Neutrophil (primary cell): Measurements from ENCODE around the gene CDC42EP3.

ENCODE experiments used
- H3K27ac ChIP-seq: fragments of 200-600 bp; sonication (generic); 2 replicates; pipeline ENCODE4 v1.5.1; 2016; ENCODE audit warnings: mild to moderate bottlenecking, moderate library complexity
- H3K27me3 ChIP-seq: fragments of 200-600 bp; sonication (generic); 2 replicates; pipeline ENCODE4 v1.6.0; 2016; ENCODE audit warnings: mild to moderate bottlenecking
- H3K36me3 ChIP-seq: fragments of 200-600 bp; sonication (generic); 2 replicates; pipeline ENCODE4 v1.5.1; 2017
- H3K4me1 ChIP-seq, 2 experiments: fragments of 200-600 bp in 1 of 2; sonication (generic) in 1 of 2; 1 replicate in 1 of 2; 2 replicates in 1 of 2; pipeline versions ENCODE4 v1.5.1 to v1.6.1; 2013 to 2016; ENCODE audit warnings: low read depth in 1 of 2, low read length in 1 of 2, mild to moderate bottlenecking in 1 of 2, moderate library complexity in 1 of 2; ENCODE audit not compliant: control insufficient read depth in 1 of 2, insufficient read depth in 1 of 2
- H3K4me3 ChIP-seq, 2 experiments: fragments of 200-600 bp in 1 of 2; sonication (generic) in 1 of 2; 1 replicate in 1 of 2; 2 replicates in 1 of 2; pipeline ENCODE4 v1.5.1; 2013 to 2016; ENCODE audit warnings: low read depth in 1 of 2, low read length in 1 of 2, mild to moderate bottlenecking in 1 of 2, moderate library complexity in 1 of 2
- H3K9me3 ChIP-seq: fragments of 200-600 bp; sonication (generic); 2 replicates; pipeline ENCODE4 v1.5.1; 2016
- CTCF ChIP-seq: fragments of 200-600 bp; sonication (generic); IDR thresholded peaks from 2 replicates; pipeline ENCODE4 v1.5.1; 2016; ENCODE audit warnings: antibody characterized with exemption

CDC42EP3 gene

DNA sequence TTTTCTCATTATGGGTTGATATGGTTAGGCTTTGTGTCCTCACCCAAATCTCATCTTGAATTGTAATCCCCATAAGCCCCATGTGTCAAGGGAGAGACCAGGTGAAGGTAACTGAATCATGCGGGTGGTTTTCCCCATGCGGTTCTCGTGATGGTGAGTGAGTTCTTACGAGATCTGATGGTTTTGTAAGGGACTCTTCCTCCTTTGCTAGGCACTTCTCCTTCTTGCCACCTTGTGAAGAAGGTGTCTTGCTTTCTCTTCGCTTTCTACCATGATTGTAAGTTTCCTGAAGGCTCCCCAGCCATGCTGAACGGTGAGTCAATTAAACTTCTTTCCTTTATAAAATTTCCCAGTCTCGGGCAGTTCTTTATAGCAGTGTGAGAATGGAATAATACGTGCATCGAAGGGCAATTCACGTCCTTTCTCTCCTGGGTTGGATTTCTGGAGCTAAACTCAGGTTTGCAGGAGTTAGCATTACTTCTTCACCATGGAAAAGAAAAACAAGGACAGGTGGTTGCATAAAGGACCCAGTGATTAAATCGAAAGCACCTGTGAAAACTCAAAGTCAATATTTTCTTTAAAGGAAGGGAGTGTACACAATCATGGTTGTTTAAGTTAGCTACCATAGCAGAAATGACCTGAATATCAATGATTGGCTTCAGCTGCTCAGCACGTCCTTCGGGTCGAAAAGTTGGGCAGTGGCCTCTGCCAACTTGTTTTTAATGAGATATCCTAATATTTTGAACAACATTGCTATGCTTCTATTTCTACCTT lies 54.1 kb downstream of the CDC42EP3 start:
- Histone ChIP-seq H3K4me1 (peaks cover 62 to 66% of the 10 kb centered on the region in 2 experiments), H3K27ac (peak overlapping the region; percentile 98), H3K9me3 (no peaks in the 10 kb centered on the region), H3K4me3 (peak overlapping the region; percentile 68), H3K27me3 (no peaks in the 10 kb centered on the region), H3K36me3 (no peaks in the 10 kb centered on the region)
- TF ChIP-seq CTCF: peak; percentile 45

GRCh38 chr2:37616677-37617005 lies 54.8 kb downstream of the CDC42EP3 start:
- peak overlapping the region; percentile 98 for H3K27ac ChIP-seq
- H3K36me3 ChIP-seq: no peaks in the 10 kb centered on the region
- TF ChIP-seq CTCF: no peak
- peak overlapping the region; percentile 68 for H3K4me3 ChIP-seq
- H3K4me1 ChIP-seq: peaks cover 56 to 59% of the 10 kb centered on the region in 2 experiments
- no peaks in the 10 kb centered on the region for H3K9me3 ChIP-seq
- H3K27me3 ChIP-seq: no peaks in the 10 kb centered on the region

DNA sequence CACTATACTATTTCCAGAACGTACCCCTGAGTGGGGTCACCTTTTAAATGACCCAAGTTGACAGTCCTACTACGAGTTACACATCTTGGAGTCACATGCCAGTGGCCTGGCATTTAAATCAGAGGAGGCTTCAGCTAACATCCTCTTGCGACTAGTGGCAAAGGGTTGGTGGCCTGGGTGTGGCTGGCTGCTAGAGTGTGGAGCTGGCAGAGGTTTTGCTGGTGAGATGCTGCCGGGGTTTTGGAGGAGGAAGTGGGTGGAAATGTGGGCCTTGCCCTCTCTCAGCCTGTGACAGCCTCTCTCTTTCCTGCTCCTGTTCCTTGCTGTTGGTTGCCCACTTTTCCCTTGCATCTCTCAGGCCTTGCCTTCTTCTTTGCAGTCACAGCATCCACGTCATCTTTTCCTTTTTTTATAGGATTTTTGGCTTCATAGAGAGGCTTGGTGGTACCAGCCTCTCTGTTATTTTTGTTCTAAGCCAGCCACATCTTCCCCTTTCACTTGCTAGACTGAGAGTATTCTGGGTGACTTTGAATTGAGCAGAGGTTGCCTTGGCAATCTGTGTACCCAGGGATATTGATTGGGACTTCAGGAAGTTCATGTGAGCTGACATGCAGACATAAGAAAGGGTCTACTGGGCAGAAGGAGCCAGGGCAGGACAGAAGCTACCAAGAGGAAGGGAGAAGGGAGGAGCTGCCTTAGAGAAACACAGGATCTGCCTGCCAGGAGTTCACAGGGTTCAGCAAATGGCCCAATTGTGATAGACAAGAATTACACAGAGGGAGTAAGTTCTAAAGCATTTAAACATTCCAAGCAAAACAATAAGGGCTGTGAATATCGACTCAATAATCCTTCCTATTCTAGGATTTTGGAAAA lies 55.4 kb downstream of the CDC42EP3 start:
- TF ChIP-seq CTCF: no peak
- peak overlapping the region; percentile 98 for H3K27ac ChIP-seq

GRCh38 chr2:37614061-37614738 lies 57.2 kb downstream of the CDC42EP3 start:
- Histone ChIP-seq H3K4me3 (no peak overlapping the region), H3K27me3 (no peaks in the 10 kb centered on the region), H3K9me3 (no peaks in the 10 kb centered on the region), H3K36me3 (no peaks in the 10 kb centered on the region), H3K4me1 (peaks cover 45 to 50% of the 10 kb centered on the region in 2 experiments), H3K27ac (peak overlapping the region; percentile 98)
- TF ChIP-seq CTCF: no peak

More for the DNA sequence above, 55.4 kb downstream of the CDC42EP3 start:
- Histone ChIP-seq H3K9me3 (no peaks in the 10 kb centered on the region), H3K27me3 (no peaks in the 10 kb centered on the region), H3K4me3 (peak overlapping the region; percentile 68), H3K36me3 (no peaks in the 10 kb centered on the region), H3K4me1 (peaks cover 50 to 54% of the 10 kb centered on the region in 2 experiments)

GRCh38 chr2:37612382-37612781 lies 59.1 kb downstream of the CDC42EP3 start:
- peaks cover 29 to 32% of the 10 kb centered on the region in 2 experiments for H3K4me1 ChIP-seq
- H3K27me3 ChIP-seq: no peaks in the 10 kb centered on the region
- TF ChIP-seq CTCF: no peak
- H3K36me3 ChIP-seq: no peaks in the 10 kb centered on the region
- H3K27ac ChIP-seq: no peak overlapping the region
- H3K9me3 ChIP-seq: no peaks in the 10 kb centered on the region
- no peak overlapping the region for H3K4me3 ChIP-seq
